ENCODE results near the gene GSK3A.

DNA sequence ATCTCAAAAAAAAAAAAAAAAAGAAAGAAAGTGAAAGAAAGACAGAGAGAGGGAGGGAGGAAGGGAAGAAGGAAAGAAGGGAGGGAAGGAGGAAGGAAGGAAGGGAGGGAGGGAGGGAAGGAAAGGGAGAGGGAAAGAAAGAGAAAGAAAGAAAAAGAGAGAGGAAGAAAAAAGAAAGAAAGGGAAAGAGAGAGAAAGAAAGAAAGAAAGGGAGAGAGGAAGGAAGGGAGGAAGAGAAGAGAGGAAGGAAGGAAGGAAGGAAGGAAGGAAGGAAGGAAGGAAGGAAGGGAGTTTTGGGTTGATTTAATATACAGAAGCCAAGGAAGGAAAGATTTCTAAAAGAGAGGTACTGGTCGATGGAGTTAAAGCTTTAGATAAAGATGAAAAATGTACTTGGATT is 53.7 kb downstream of the GSK3A start:
- TF ChIP-seq, protein P1, sequence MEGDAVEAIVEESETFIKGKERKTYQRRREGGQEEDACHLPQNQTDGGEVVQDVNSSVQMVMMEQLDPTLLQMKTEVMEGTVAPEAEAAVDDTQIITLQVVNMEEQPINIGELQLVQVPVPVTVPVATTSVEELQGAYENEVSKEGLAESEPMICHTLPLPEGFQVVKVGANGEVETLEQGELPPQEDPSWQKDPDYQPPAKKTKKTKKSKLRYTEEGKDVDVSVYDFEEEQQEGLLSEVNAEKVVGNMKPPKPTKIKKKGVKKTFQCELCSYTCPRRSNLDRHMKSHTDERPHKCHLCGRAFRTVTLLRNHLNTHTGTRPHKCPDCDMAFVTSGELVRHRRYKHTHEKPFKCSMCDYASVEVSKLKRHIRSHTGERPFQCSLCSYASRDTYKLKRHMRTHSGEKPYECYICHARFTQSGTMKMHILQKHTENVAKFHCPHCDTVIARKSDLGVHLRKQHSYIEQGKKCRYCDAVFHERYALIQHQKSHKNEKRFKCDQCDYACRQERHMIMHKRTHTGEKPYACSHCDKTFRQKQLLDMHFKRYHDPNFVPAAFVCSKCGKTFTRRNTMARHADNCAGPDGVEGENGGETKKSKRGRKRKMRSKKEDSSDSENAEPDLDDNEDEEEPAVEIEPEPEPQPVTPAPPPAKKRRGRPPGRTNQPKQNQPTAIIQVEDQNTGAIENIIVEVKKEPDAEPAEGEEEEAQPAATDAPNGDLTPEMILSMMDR (IDR thresholded peaks at IDR 0.05), result no peak
- no peak for TF ChIP-seq POLR2AphosphoS5 (IDR thresholded peaks at IDR 0.05)
- TF ChIP-seq POLR2A (IDR thresholded peaks at IDR 0.05; ENCODE audit: low read depth), result no peak
- TF ChIP-seq EP300 (IDR thresholded peaks at IDR 0.05), result no peak
